ENCODE data around the gene SMR3A. TPM values are rescaled to one million over a fixed set of nuclear protein-coding genes. Genes with fewer than 3 reads are reported as not detected.
A peak's percentile ranks its signal among the peaks of the same experiment; 100 is the strongest.

SMR3A gene
- total RNA-seq, 1 donor from 2014 or later = not detected

GRCh38 chr4:70372760-70373159 lies 12.2 kb downstream of the SMR3A start:
- Mint-ChIP-seq H3K27me3 (ENCODE audit: insufficient read depth, low read depth) (no peaks in the 10 kb centered on the region), H3K4me3 (no peak overlapping the region), H3K9me3 (peaks cover 4% of the 10 kb centered on the region), H3K4me1 (no peaks in the 10 kb centered on the region), H3K36me3 (no peaks in the 10 kb centered on the region), H3K27ac (no peak overlapping the region)
- H3K9ac ChIP-seq = no peak overlapping the region
- H3K27ac ChIP-seq = no peak overlapping the region
- no peaks in the 10 kb centered on the region for H3K9me3 ChIP-seq (ENCODE audit: low read depth)
- peak overlapping the region; percentile 77 for H2AFZ ChIP-seq (replicated peaks)
- H3K27me3 ChIP-seq = no peaks in the 10 kb centered on the region
- H3K4me2 ChIP-seq = no peak overlapping the region
- H3K79me2 ChIP-seq (ENCODE audit: low read depth) = no peaks in the 10 kb centered on the region
- H3K4me1 ChIP-seq = no peaks in the 10 kb centered on the region
- no peaks in the 10 kb centered on the region for H3K36me3 ChIP-seq
- no peak overlapping the region for H3K4me3 ChIP-seq
- no peak for DNase-seq (ENCODE audit: low spot score)
- no peaks in the 10 kb centered on the region for H3F3A ChIP-seq (ENCODE audit: low read depth)
- no peaks in the 10 kb centered on the region for H4K20me1 ChIP-seq (ENCODE audit: low read depth)
- TF ChIP-seq CTCF (IDR thresholded peaks at IDR 0.05) (no peak), EZH2phosphoT487 (IDR thresholded peaks at IDR 0.05) (no peak), EZH2 (IDR thresholded peaks at IDR 0.05) (no peak)

GRCh38 chr4:70380578-70380977 lies 20.0 kb downstream of the SMR3A start:
- H3K27ac ChIP-seq = no peak overlapping the region
- H3K4me1 Mint-ChIP-seq = no peaks in the 10 kb centered on the region

GRCh38 chr4:70382691-70383181 lies 22.2 kb downstream of the SMR3A start, which contains the start of gene SMR3B:
TSS of gene SMR3B (plus strand) at chr4:70383131. CDS start at chr4:70384511, 1,380 bp downstream.
- H3F3A ChIP-seq (ENCODE audit: low read depth) = no peaks in the 10 kb centered on the region
- no peaks in the 10 kb centered on the region for H3K36me3 ChIP-seq
- H2AFZ ChIP-seq (replicated peaks) = no peak within 1 kb of the TSS
- no peak within 1 kb of the TSS for H3K4me2 ChIP-seq
- no peak within 1 kb of the TSS for H3K4me3 Mint-ChIP-seq
- H3K79me2 ChIP-seq (ENCODE audit: low read depth) = no peaks in the 10 kb centered on the region
- DNase-seq (ENCODE audit: low spot score) = no peak
- H3K4me1 ChIP-seq = no peaks in the 10 kb centered on the region
- H3K27me3 Mint-ChIP-seq (ENCODE audit: insufficient read depth, low read depth) = no peaks in the 10 kb centered on the region
- no peaks in the 10 kb centered on the region for H3K36me3 Mint-ChIP-seq
- no peak within 1 kb of the TSS for H3K27ac Mint-ChIP-seq
- H3K27ac ChIP-seq = no peak within 1 kb of the TSS
- no peaks in the 10 kb centered on the region for H3K4me1 Mint-ChIP-seq
- H3K9ac ChIP-seq = no peak within 1 kb of the TSS
- no peaks in the 10 kb centered on the region for H3K9me3 ChIP-seq (ENCODE audit: low read depth)
- no peaks in the 10 kb centered on the region for H3K27me3 ChIP-seq
- H3K9me3 Mint-ChIP-seq = no peaks in the 10 kb centered on the region
- no peaks in the 10 kb centered on the region for H4K20me1 ChIP-seq (ENCODE audit: low read depth)
- H3K4me3 ChIP-seq = no peak within 1 kb of the TSS
- TF ChIP-seq CTCF (IDR thresholded peaks at IDR 0.05) (no peak), EZH2phosphoT487 (IDR thresholded peaks at IDR 0.05) (no peak), EZH2 (IDR thresholded peaks at IDR 0.05) (no peak)

More at GRCh38 chr4:70380578-70380977, 20.0 kb downstream of the SMR3A start:
- H3K9me3 Mint-ChIP-seq = peaks cover 2% of the 10 kb centered on the region
- DNase-seq (ENCODE audit: low spot score) = no peak
- no peak overlapping the region for H3K9ac ChIP-seq
- no peaks in the 10 kb centered on the region for H3K79me2 ChIP-seq (ENCODE audit: low read depth)
- H3K36me3 ChIP-seq = no peaks in the 10 kb centered on the region
- H3K27me3 ChIP-seq = no peaks in the 10 kb centered on the region
- H2AFZ ChIP-seq (replicated peaks) = no peak overlapping the region
- no peak overlapping the region for H3K4me2 ChIP-seq
- H3K4me3 ChIP-seq = no peak overlapping the region
- H3K9me3 ChIP-seq (ENCODE audit: low read depth) = no peaks in the 10 kb centered on the region
- H3K27me3 Mint-ChIP-seq (ENCODE audit: insufficient read depth, low read depth) = no peaks in the 10 kb centered on the region
- no peak for TF ChIP-seq CTCF (IDR thresholded peaks at IDR 0.05)
- no peak for TF ChIP-seq EZH2 (IDR thresholded peaks at IDR 0.05)
- TF ChIP-seq EZH2phosphoT487 (IDR thresholded peaks at IDR 0.05) = no peak
- no peaks in the 10 kb centered on the region for H3K36me3 Mint-ChIP-seq
- no peak overlapping the region for H3K27ac Mint-ChIP-seq
- H3K4me1 ChIP-seq = no peaks in the 10 kb centered on the region
- H3K4me3 Mint-ChIP-seq = no peak overlapping the region
- H3F3A ChIP-seq (ENCODE audit: low read depth) = no peaks in the 10 kb centered on the region
- no peaks in the 10 kb centered on the region for H4K20me1 ChIP-seq (ENCODE audit: low read depth)
